NOMO-1 treated with DMSO at 0.1 percent for 48 hours (cell line): Measurements from ENCODE around the gene ERGIC1.

ENCODE experiments used
- DNase-seq: peaks from one replicate; lab custom pipeline; 2025; ENCODE audit not compliant: unreplicated experiment; lab: John Stamatoyannopoulos, UW

ERGIC1 gene

DNA sequence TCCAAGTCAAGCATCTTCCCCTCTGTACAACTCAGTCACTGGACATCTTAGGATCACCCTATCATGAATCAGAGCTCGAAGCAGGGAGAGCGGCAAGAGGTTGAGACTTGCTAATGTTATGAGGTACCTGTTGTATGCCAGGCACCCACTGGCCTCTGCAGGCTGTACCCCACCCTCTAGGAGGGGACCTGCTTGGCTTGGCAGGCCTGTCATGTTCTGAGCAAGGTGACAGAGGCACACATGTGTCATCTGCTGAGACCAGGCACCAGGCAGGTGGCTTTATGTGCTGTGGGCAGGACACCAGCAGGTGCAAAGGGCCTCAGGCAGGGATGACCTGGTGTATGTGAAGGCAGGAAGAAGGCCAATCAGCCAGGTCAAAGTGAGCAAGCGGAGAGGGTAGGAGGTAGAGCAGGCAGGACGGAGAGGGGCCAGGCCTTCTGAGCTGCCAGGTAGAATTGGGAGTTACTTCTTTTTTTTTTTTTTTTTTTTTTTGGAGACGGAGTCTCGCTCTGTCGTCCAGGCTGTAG, 64.9 kb downstream of the ERGIC1 start:
- DNase-seq, result no peak

DNA sequence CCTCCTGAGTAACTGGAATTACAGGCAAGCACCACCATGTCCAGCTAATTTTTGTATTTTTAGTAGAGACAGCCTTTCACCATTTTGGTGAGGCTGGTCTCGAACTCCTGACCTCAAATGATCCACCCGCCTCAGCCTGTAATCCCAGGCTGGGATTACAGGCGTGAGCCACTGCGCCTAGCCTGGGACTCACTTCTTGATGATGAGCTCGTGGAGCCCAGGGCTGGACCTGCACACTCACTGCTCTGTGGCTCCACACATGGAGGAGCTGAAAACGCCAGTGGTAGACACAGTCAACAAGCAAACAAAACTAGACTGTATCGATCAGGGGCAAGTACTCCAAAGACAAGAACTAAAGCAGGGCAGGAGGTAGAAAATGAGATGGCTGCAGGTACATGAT, 65.4 kb downstream of the ERGIC1 start:
- DNase-seq, result no peak

DNA sequence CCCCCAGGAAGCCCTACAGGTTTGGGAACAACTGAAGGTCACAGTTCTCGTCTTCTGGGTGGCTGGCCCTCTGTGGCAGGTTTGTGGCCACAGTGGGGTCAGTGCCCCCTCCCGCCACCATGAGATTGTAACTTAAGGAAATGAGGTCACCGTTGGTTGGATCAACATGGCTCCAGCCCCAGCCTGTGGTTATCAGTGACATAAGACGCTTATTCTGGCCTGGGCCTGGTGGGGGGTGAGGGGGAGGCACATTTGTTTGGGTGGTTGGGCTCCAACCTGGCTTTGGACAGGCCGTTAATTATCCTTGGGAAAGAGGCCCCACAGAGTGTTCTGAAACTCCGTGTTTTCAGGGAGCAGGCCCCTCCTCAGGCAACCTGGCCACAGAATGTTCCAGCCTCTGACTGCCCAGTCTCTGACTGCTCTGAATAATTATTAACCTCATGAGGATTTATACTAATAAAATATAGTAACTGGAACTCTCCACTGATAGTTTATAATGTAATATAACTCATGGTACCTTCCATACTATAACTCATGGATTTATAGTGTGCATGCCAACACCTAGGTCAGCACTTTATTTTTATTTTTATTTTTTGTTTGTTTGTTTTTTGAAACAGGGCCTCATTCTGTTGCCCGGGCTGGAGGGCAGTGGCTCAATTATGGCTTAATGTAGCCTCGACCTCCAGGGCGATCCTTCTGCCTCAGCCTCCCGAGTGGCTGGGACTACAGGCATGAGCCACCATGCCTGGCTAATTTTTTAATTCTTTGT, 67.1 kb downstream of the ERGIC1 start:
- no peak for DNase-seq

DNA sequence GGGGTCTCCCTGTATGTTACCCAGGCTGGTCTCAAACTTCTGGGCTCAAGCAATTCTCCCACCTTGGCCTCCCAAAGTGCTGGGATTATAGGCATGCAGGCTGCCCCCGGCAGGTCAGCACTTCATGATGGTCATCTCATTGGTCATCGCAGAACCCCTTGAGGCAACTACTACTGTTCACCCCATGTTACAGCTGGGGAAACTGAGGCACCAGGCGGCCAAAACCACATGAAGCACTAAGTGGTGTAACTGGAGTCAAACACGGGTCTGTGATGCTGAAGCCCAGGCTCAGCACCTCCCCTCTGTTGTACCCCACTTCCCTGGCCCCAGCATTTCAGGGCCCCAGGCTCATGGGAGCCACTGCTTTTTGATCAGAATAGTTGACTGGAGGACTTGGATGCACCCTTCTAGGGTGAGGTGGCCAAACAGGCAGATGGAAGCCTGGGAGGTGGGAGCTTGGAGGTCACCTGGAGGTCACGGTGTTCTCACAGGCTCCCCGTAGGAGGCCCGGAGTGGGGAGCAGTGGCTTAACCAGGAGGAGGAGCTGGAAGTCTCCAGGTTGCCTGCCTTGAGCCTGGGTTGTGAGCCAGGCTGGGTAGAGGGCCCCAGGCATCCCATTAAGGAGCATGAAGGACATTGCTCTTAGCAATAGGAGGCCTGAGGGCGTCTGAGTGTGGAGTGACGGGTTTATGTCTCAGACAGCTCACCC, 67.9 kb downstream of the ERGIC1 start:
- DNase-seq, result no peak

DNA sequence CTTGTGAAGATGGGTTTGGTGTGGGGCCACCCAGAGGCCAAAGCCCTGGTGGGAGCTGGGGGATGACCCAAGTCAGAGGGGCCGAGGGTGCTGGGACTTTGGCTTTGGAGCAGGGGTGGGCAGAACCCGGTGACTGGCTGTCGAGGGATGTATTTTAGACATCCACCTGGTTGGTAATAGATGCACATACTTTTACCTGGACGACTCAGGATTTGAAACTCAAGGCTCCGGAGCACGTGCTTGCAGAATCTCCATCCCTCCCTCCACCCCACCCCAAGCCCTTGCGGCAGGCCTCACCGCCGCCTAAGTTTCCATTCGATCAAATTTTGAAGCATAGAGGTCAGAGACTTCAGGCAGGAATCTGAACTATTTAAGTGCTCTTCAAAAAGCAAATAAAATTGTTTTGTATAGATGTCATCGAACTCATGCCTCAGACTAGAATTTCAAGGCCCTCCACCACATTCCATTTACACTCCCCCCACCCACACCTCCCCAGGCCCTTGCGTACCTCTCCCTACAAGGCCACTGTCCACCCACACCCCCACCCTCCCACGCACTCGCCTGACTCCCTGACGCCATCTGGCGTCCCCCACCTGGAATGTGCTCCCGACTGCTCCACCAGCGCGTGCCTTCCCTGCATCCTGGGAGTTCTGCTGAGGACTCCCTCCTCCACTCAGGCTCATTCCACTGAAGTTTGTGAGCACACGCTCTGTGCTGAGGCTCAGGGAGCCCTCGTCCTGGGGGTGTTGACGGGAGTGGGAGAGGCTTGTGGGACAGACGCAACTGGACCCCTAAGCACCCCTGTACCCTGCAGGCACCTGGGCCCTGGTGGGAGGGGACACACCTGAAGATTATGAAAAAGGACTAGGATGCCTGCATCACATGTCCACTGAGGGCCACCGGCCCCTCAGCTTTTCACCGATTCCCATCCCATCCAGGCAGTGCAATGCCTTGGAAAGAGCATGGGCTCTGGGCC, 68.7 kb downstream of the ERGIC1 start:
- DNase-seq, result no peak

DNA sequence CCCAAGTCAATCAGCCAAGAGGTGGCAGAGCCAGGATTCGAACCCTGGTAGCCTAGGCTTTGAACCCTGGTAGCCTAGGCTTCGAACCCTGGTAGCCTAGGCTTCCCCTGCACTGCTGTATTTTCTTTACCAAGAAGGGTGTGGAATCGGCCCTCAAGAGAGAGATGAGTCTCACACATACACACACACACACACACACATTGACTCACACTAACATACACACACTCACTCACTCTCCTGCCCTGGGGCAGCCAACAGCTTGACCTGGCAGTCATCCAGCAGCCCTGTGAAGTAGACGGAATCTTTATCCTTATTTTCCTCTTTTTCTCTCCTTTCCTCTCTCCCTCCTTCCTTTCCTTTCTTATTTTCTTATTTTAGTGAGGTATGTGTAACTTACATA, 69.7 kb downstream of the ERGIC1 start:
- no peak for DNase-seq

DNA sequence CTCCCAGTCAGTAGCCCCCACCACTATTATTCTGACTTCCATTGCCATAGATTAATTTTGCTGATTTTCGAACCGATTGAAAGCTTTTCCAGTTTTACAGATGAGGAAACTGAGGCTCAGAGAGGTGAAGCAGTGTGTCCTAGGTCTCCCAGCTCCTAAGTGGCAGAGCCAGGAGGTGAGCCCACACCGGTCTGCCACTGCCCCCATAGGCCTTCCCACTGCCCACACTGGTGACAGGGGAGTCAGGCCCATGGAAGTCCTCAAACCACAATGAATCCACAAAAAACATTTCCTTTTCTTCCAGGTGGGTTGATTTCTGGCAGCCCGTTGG, 70.2 kb downstream of the ERGIC1 start:
- no peak for DNase-seq

DNA sequence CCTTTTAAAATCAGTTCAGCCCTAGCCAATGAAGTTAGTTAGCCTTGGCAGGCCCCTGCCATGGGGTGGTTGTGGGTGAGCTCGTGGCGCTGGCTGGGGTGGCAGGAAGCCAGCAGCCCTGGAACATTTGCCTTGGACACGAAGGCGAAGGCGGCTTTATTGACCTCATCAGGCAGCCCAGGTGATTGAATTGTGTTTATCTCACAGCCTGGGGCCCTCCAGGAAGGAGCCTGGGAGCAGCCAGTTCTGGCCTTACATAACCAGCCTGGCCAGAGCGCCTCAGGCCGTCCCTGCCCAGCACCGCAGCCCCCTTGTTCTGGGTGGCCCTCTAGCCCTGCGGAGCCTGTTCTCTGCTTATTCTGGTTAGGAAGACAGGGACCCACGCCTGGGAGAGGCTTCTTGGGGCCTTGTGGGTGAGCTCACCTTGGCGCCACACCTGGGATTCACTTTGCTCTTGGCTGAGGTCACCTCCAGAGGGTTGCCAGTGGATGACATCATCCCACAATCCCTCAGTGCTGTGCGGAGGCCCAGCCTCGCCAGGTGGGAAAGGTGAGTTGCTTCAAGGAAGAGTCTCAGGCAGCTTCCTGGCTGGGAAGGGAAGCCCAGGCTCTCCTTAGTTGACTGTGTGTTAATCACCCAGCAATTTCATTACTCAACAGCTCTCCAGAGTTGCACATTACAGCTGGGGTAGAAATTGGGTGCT, 70.7 kb downstream of the ERGIC1 start:
- no peak for DNase-seq

DNA sequence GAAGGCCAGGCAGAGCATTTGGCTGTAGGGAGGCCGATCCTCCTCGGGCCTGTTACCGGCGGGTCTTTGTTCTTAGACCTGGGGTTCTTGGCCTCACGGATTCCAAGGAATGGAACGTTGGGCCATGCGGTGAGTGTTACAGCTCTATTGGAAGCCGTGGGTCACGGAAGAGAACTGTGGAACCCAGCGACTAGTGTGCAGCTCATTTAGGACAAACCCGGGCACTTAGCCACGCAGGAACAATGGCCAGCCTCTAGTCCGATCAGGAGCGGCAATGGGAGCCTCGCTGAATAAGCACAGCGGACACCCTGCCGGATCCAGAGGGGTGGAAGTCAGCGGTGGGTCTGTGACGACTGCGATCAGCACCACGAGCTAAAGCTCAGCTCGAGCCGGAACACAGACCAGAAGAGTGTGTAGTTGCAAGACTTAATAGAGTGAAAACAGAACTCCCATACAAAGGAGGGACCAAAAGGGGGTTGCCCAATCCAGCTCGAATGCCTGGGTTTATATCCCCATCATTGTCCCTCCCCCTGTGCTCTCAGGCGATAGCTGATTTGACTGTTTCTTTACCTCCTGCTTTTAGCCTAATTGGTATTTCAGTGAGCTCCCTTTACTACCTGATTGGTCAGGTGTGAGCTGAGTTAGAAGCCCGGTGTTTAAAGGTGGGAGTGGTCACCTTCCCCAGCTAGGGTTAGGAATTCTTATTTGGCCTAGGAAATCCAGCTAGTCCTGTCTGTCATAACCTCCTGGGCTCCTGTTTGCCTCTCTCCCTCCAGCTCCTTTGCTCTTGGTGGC, 71.5 kb downstream of the ERGIC1 start:
- no peak for DNase-seq

DNA sequence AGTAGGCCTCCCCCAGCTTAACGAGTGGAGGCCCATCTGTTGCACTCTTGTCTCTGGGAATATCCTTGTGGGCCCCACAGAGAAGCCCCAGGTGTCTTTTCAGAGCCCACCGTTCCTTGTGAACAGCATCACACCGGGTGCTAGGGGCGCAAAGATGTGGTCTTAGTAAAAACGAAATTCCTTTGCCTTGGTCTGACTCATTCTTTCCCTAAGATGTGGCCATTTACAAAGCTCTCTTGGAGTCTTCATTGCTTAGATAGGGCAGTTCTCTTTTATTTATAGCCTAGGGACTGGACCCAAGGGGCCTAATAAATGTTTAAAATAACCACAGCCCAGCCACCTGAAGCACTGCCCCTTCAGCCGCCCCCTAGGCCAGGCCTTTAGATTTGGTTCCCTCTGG, 72.4 kb downstream of the ERGIC1 start:
- DNase-seq, result no peak

DNA sequence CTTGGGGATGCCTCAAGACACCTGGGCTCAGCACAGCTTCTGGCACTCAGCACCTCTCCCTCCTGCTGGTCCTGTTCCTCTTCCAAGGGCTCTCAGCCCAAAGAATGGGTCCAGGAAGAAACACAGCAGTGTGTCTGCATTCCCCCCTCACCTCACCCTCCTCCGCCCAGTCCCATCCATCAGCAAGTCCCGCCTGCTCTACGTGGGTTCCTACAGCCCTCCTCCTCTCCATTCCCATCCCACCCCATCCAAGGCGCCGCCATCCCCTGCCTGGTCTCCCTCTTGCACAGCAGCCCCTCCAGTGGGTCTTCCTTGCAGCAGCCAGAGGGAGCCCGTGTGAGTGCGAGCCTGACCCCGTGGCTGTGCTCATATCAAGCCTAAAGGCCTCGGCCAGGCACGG, 72.8 kb downstream of the ERGIC1 start:
- DNase-seq, result no peak

DNA sequence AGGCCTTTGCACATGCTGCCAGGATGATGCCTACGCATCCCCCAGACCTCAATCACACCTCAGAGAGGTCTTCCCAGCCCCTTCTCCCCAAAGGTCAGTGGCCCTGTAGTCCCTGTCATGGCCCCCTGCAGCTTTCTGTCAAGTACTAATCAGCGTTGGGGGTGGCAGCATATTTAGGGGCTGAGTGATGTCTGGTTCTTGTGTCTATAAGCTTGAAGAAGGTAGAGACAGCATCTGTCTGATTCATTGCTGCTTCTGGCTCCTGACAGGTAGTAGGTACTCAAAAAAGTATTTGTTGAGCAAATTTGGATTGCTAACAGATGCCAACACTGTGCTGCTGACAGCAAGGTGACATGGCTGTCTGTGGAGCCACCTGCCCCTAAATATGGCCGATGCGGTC, 73.6 kb downstream of the ERGIC1 start:
- DNase-seq, result no peak

DNA sequence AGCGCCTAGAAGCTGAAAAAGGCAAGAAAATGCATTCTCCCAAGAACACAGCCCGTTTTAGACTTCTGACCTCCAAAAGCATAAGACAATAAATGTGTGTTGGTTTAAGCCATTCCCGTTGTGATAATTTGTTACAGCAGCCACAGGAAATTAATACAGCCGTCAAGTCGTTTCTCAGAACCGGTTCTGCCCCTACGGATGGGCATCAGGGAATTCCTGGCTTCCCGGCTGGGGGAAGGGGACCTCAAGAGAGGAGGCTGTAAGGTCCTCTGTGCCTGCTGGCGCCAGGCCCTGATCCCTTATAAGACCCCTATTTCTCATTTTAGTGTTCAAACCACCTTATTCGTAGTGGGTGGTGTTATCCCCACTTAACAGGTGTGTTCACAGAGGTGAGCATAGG, 74.6 kb downstream of the ERGIC1 start:
- no peak for DNase-seq

DNA sequence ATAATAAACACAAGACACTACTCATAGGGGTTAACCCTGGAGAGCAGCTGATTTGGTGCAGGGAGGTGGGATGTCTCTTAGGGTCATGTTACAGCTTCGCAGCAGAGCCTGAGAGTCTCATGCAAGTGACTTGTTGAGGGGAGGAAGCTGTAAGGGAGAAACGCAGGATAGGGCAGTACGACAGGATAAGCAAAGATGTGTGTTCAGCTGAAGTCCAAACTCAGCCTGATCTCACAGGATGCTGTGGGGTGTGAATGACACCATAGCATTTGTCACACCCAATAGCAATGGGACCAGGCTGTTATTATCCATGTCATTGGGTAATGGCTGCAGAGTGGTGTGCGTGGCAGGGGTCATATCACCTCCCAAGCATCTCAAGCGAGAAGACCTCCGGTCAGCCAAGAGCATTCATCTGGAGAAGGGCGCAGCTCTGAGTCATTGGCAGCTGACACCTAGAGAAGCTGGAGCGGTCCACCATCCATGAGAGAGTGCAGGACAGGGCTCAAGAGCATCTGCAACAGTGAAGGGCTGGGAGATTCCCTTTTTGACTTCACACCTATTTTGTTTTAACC, 76.0 kb downstream of the ERGIC1 start:
- DNase-seq, result no peak

DNA sequence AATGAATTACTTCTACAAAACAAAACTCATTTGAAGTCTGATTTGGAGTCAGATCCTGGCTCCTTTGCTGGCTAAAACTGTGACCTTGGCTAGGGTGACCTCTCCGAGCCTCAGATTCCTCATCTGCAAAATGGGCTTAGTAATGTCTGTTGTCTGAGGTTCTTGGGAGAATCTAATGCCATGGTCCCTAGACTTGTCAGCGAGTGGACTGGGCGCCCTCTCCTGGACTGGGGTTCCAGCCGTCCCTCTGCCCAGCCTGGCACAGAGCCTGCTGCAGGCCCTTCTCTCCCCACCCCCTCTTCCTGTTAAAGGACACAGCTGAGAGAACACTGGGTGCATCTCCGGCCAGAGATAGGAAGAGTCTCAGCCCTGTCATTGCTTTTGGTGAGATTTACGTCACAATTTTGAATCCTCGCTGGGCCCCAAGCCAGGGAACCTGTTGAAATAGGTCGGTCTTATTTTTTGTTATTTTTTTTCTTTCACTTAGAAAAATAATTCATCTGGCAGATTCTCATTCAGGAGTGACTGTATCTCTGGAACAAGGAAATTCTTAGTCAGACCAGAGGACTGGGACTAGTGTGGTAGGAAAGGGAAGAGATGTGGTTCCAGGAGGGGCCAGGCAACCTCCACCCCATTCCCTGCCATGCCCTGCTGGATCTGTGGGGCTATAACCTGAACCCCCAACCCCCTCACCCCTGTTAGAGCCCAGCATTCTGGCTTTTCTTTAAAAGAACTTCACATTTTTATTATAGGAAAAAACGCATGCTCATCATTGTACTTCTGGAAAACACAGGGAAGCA, 77.0 kb downstream of the ERGIC1 start:
- DNase-seq, result no peak

DNA sequence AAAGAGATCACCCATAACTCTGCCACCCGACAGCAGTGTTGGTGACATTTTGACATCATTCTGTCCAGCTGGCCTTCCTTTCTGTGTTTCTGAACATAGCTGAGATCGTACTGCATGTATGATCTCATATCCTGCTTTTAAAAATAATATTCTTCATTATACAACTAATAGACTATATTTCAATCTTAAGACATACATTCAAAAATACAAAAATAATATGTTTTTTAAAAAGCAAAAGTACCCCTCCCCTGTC, 77.5 kb downstream of the ERGIC1 start:
- no peak for DNase-seq

DNA sequence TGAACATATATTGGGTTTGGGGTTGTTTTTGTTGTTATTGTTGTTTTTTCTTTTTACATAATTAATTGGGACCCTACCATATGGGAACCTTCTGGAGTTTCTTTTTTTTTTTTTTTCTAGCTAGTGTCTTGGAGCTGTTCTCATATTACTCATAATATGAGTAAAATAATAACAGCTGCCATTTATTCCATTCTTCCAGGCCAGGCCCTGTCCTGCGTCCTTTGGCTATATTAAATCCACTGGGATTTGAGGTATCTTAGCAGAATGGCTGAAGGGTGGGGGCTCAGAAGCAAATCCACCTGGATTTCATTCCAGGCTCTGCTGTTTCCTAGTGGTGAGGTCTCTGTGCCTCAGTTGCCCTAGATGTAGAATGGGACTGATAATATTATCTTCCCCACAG, 77.9 kb downstream of the ERGIC1 start:
- DNase-seq, result no peak

DNA sequence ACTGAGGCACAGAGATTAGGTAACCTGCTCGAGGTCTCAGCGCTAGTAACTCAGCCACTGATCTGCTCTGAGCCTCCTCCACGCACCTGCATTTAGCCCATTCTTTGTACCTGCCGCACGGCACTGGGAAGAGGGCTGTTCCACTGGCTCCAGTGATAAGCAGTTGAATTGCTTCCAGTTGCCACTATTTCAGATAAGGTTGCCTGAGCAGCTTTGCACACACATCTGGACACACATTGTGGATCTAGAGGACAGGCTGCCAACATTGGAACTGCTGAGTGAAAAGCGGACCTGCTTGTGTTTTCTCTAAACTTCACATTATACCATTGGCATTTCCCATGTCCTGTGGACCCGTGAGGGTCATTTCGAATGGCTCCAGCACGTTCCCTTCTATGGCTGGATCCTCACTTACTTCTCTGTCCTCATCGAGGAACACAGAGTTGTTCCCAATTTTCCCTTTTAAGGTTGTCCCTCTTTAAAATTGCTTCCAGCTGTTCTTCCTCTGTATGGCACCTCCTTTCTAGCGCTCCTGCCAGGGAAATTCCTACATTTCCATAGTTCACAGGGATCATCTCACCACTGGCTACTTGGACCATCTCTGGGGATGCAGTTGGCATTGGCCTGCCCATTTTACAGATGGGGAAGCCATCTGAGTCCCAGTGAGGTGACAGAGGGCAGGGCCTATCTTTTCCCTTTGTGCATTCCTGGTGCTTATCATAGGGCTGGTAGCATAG, 79.2 kb downstream of the ERGIC1 start:
- no peak for DNase-seq

DNA sequence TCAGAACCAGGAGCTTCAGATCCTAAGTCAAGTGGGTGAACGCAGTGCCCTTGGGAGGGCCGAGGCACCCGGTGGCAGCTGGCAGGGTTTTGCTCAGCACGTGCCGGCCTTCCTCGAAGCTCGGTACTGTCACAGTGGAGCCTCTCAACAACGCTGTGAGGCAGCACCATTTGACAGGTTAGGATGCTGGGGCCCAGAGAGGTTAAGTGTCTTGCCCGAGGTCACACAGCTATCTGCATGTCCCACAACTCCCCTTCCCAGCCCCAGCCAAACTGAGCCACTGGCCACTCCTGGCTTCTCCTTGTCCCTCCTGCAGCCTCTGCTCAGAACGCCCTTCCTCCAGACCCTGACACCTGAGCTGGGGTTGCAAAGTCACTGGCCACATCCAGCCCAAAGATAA, 81.5 kb downstream of the ERGIC1 start:
- no peak for DNase-seq
